Activated gamma-delta T cell treated with anti-CD3 and anti-CD28 coated beads, Interleukin-2, amount 50 U/mL, for 16 hours (primary cell): ENCODE data around the gene CCR3.

Experiments
- DNase-seq: peaks from one replicate; pipeline ENCODE4 v3.0.0-alpha.2; 2020; ENCODE audit warnings: low read depth

The CCR3 gene

GRCh38 chr3:46221391-46221790, 20.9 kb upstream of the CCR3 start:
- no peak for DNase-seq

DNA sequence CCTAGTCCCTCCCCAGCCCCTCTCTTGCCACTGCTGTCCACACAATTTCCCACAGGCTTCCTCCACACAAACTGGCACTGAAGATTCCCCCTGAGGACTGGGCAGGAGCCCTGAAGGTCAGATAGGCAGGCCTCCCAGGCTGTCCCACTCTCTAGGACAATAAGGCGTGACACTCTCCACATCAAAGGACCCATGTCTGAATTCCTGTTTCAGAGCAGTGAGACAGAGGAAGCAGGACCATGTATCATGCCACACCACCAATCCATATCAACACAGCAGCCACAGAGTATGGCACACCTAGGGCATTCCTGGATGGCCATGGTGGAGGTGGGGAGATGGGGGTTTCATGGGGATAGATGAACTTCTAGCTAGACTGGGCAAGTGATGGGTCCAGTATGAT, 20.3 kb upstream of the CCR3 start:
- no peak for DNase-seq

GRCh38 chr3:46222435-46223161, 19.7 kb upstream of the CCR3 start:
- DNase-seq, result no peak

- DNase-seq, result no peak
Observed at GRCh38 chr3:46228260-46229242, 13.7 kb upstream of the CCR3 start.

GRCh38 chr3:46231323-46231722, 10.9 kb upstream of the CCR3 start:
- no peak for DNase-seq

DNA sequence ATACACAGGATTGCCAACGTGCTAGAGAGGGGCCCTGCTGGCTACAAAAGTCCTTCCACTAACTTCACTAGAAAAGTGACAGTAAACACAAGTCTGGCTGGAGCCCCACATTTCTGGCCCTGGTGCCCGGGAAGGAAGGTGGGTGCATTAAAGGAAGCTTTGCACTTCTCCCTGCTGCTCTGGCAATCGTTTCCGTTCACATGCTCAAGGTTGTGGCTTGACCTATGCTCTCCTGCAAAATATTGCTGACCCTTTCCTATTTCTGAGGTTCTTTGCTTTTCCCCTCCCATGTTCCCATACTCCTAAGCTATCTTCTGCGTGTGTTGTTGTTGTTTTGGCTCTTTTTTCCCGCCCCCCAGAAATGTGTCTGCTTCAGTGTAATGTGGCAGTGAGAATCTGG, 9.1 kb upstream of the CCR3 start:
- DNase-seq, result no peak

DNA sequence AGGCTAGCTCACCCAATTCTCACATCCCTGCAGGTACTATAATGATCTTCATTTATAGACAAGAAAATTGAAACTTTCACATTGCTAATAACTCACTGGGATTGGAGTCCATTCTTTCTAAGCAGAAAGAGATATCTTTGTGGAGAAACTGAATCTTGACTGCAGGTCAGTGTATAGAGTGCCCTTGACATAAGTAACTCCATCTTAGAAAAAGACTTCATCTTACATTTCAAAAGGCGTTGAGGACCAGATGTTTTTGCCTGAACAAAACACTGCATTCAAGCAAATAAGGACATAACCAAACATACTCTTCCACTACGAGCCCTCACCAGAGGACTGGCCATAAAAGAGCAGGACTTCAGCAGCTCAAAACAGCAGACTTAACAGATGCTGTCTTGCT, 6.8 kb upstream of the CCR3 start:
- no peak for DNase-seq

- DNase-seq, result no peak
Observed at GRCh38 chr3:46236294-46237054, 5.8 kb upstream of the CCR3 start.

GRCh38 chr3:46238386-46238785, 3.9 kb upstream of the CCR3 start:
- DNase-seq, result no peak

- DNase-seq, result no peak
Observed at GRCh38 chr3:46239301-46239938, 2.8 kb upstream of the CCR3 start.

- no peak for DNase-seq
Observed at GRCh38 chr3:46239952-46240351, 2.3 kb upstream of the CCR3 start.

- no peak for DNase-seq
Observed at GRCh38 chr3:46243560-46243959, 1.3 kb downstream of the CCR3 start.

GRCh38 chr3:46245146-46245545, 2.9 kb downstream of the CCR3 start:
- no peak for DNase-seq

DNA sequence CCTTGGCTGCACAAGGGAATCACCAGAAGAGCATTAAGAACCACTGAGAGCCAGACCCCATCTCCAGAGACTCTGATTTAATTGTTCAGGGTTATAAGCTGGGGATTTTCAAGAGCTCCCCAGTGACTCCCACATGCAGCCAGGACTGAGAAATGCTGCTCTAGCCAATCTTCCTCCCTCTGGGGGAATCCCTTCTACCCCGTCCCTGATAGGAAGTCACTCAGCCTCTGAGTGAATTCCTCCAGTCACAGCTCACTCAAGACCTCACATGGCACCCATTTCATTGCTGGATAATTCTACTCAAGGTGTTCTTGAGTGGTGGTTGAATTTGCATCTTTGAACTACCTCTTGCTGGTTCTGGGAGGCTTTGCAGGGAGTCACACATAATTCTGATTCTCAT, 10.7 kb downstream of the CCR3 start:
- no peak for DNase-seq

DNA sequence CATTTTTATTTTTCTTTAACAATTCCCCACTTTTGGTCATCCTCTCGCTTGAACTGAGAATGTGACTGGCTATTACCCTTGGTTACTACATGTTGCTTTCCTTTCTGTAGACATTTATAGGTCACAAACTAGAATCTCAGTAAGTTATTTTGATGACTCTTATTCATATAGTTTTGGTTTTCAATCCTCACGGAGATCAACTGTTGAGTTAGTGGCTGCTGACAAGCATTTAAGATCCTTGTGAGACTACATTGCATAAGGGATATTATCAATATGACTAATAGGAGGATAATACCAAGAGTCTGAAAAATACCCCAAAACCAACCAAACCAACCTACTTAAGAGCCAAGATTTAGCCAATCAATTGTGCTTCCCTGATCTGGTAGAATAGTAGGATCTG, 16.3 kb downstream of the CCR3 start:
- DNase-seq, result no peak

- DNase-seq, result no peak
Observed at GRCh38 chr3:46261926-46262594, 19.8 kb downstream of the CCR3 start.

- DNase-seq, result no peak
Observed at GRCh38 chr3:46264002-46264401, 21.7 kb downstream of the CCR3 start.

DNA sequence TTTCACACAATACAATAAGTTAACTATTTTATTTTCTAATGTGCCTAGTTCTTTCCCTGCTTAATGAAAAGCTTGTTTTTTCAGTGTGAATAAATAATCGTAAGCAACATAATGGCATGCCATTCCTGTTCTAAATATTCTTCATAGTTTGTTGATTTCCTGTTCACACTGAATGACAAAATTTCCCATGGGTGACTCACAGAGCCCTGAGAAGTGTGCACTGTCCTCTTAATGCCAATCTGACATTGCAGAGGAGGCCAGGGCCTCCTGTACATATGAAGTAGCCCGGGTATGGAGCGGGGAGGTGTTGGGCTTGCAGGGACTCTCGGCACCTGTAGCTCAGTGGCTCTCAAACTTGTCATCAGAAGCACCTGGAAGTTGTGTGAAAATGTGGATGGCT, 24.3 kb downstream of the CCR3 start:
- DNase-seq, result no peak

DNA sequence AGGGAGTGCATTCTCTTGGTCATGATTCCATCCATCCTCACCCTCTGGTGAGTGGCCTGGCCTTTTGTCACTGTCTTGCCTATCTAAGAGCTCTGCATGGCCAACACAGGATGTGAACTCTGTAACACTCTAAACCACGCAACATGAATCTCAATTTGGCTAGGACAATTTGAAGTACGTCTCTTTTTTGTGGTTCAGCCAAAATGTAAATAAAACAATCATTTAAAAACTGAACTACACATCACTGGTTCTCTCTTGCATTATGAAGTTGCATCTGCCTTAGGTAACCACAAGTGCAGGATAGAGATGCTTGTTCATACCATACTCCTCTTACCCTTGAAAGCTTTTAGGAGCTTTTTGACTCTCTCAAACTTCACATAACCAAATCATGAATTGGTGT, 27.3 kb downstream of the CCR3 start:
- DNase-seq, result no peak

GRCh38 chr3:46270474-46270873, 28.2 kb downstream of the CCR3 start:
- DNase-seq, result no peak

GRCh38 chr3:46271209-46271745, 29.0 kb downstream of the CCR3 start:
- no peak for DNase-seq
